ENCODE measurements around the gene QRSL1.
A peak's percentile ranks its signal among the peaks of the same experiment; 100 is the strongest.
"Not testable (repeated sequence)": the region's sequence is repeated elsewhere in the genome, so short reads cannot be mapped to it uniquely, and the experiment has no call there.

The QRSL1 gene, protein sequence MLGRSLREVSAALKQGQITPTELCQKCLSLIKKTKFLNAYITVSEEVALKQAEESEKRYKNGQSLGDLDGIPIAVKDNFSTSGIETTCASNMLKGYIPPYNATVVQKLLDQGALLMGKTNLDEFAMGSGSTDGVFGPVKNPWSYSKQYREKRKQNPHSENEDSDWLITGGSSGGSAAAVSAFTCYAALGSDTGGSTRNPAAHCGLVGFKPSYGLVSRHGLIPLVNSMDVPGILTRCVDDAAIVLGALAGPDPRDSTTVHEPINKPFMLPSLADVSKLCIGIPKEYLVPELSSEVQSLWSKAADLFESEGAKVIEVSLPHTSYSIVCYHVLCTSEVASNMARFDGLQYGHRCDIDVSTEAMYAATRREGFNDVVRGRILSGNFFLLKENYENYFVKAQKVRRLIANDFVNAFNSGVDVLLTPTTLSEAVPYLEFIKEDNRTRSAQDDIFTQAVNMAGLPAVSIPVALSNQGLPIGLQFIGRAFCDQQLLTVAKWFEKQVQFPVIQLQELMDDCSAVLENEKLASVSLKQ

GRCh38 chr6:106629103-106629858 is at the start of gene QRSL1, which contains the start of gene RTN4IP1:
QRSL1 (plus strand) TSS chr6:106629578; CDS start chr6:106629682, 104 bp downstream.
RTN4IP1 (minus strand) TSS chr6:106629498; CDS start chr6:106629021, 477 bp downstream.
- peak; percentile 57 for DNase-seq (ENCODE audit: low read depth)

GRCh38 chr6:106581468-106581867 is 47.9 kb upstream of the QRSL1 start:
- no peak for DNase-seq (ENCODE audit: low read depth)

DNA sequence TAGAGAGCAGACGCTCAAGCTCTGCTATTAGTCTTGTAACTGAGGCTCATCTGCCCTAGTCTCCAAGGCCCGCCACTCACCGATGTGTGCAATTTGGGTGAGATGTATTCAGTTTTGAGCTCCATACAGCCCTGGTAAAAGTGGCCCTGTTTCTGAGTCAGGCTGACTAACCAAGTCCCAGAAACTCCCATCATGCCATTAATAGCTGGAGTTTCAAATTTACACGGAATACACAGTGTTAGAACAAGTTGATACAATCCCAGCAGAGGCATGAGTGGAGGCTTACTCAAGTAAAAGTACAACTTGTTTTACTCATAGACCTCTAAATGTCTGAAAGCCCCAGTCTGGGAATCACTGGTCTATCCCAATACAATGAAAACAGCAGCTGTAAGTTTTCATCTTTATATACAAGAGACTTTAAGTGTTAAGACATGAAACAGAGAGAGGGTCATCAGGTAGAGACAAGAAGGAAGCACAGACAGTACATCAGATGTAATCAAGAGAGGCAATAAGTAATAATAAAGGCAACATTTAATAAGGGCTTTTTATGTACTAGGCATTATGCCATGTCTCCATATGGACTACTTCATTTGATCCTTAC is 42.5 kb upstream of the QRSL1 start:
- DNase-seq (ENCODE audit: low read depth): no peak

DNA sequence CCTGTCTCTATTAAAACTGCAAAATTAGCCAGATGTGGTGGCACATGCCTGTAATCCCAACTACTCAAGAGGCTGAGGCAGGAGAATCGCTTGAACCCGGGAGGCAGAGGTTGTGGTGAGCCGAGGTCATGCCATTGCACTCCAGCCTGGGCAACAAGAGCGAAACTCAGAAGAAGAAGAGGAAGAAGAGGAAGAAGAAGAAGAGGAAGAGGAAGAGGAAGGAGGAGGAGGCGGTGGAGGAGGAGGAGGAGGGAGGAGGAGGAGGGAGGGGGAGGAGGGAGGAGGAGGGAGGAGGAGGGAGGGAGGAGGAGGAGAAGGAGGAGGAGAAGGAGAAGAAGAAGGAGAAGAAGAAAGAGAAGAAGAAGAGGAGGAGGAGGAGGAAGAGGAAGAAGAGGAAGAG is 40.4 kb upstream of the QRSL1 start:
- not testable (repeated sequence) for DNase-seq (ENCODE audit: low read depth)

DNA sequence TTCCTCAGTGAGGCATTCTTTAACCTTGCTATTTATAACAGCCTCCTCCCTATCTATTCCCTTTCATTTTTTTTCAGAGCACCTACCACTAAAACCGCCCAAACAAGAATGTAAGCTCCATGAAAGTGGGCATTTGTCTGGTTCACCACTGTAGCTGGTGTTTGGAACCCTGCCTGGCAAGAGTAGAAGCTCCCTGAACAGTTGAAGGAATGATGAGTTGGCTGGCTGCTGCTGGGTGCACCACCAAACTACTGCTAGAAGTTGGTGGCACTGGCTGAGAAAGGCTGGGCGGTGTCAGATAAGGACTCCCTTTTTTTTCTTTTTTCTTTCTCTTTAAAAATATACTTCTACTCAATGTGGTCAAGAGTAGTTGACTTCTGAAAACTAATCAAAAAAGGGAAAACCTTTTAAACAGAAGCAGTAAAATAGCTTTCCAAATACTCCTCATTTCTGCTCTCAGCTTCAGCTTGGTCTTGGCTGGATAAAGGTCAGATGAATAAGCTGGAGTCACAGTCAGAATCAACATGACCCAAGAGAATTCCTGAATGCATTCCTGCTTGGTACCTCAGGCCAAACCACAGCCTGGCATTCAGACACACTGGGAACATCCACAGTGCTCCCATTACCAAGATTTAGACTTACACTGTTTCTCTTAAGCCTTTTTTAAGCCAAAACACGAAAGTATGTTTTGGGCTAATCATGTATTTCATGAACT is 38.1 kb upstream of the QRSL1 start:
- no peak for DNase-seq (ENCODE audit: low read depth)

DNA sequence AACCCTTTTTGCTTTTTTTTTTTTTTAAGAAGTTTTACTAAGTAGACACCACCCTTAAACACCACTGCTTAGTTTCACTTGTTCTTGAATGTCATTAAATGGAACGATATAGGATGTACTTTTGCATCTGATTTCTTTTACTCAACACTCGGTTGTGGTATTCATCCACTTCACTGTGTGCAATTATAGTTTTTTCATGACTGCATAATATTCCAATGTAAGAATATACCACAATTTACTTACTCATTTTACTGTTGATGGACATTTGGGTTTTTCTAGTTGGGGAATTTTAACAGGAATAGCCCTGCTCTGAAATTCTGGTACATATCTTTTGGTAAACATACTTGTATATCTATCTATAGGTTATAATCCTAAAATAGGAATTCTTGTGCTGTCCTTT is 29.9 kb upstream of the QRSL1 start:
- DNase-seq (ENCODE audit: low read depth): no peak

GRCh38 chr6:106600329-106600728 is 29.0 kb upstream of the QRSL1 start:
- no peak for DNase-seq (ENCODE audit: low read depth)

- no peak for DNase-seq (ENCODE audit: low read depth)
Observed at GRCh38 chr6:106608080-106608668, 21.2 kb upstream of the QRSL1 start.

GRCh38 chr6:106609699-106610098 is 19.7 kb upstream of the QRSL1 start:
- no peak for DNase-seq (ENCODE audit: low read depth)

GRCh38 chr6:106611030-106611429 is 18.3 kb upstream of the QRSL1 start:
- no peak for DNase-seq (ENCODE audit: low read depth)

GRCh38 chr6:106612671-106613416 is 16.5 kb upstream of the QRSL1 start:
- DNase-seq (ENCODE audit: low read depth): no peak

DNA sequence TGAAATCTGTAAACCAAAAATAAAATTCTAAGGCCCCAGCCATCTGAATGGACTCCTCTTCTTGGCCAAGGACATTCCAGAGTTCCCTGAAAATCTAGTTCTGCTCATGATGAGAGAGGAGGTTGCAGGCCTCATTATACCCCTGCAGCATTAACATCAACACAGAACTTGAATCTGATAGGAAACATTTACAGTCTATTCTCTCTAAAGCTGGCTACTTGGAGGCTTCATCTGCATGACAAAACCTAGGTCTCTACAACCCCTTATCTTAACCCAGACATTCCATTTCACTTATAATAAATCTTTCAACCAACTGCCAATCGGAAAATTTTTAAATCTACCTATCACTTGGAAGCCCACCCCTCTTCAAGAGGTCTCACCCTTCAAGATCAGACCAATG is 15.8 kb upstream of the QRSL1 start:
- no peak for DNase-seq (ENCODE audit: low read depth)

GRCh38 chr6:106614166-106614565 is 15.2 kb upstream of the QRSL1 start:
- no peak for DNase-seq (ENCODE audit: low read depth)

- no peak for DNase-seq (ENCODE audit: low read depth)
Observed at GRCh38 chr6:106614592-106615257, 14.7 kb upstream of the QRSL1 start.

DNA sequence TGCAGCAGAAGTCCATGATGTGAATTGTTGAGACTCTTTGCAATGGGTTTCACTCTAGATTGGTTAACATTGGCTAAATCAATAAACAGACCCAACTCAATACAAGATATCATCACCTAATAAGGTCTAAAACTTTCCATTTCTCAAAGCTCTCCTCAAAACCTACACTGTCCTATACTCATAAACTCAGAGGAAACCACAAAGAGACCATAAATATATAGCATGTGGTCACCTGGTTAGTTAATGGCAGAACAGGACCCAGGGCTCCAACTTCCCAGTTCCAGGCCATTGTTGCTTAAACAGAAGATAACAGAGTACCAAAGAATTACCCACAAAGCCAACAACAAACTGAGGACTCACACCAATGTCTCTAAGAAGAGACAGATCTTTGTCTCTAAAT is 12.1 kb upstream of the QRSL1 start:
- no peak for DNase-seq (ENCODE audit: low read depth)

GRCh38 chr6:106617857-106618256 is 11.5 kb upstream of the QRSL1 start:
- DNase-seq (ENCODE audit: low read depth): no peak

- DNase-seq (ENCODE audit: low read depth): no peak
Observed at GRCh38 chr6:106618324-106618723, 11.1 kb upstream of the QRSL1 start.

- no peak for DNase-seq (ENCODE audit: low read depth)
Observed at GRCh38 chr6:106619223-106619622, 10.2 kb upstream of the QRSL1 start.

GRCh38 chr6:106620931-106621672 is 8.3 kb upstream of the QRSL1 start:
- no peak for DNase-seq (ENCODE audit: low read depth)

- DNase-seq (ENCODE audit: low read depth): no peak
Observed at GRCh38 chr6:106622412-106622811, 7.0 kb upstream of the QRSL1 start.
